ENCODE data around the gene TMEM8B. TPM values are rescaled to one million over a fixed set of nuclear protein-coding genes. Genes with fewer than 3 reads are reported as not detected.

The TMEM8B gene
- polyA plus RNA-seq, 1 of the 3 experiments (the other 2 are of a cell fraction), result 5.8 TPM

GRCh38 chr9:35835766-35836165, 6.7 kb downstream of the TMEM8B start (continued):
- TF ChIP-seq USF1 (IDR thresholded peaks at IDR 0.05; ENCODE audit: borderline replicate concordance, low read depth) (no peak), SIN3A (IDR thresholded peaks at IDR 0.05; ENCODE audit: borderline replicate concordance, low read depth, low read length) (no peak), SMC3 (IDR thresholded peaks at IDR 0.05; ENCODE audit: low read depth, low read length) (no peak), TEAD4 (IDR thresholded peaks at IDR 0.05; ENCODE audit: borderline replicate concordance, insufficient read depth) (no peak), RXRA (IDR thresholded peaks at IDR 0.05; ENCODE audit: borderline replicate concordance, low read depth) (no peak), POLR2AphosphoS5 (IDR thresholded peaks at IDR 0.05; ENCODE audit: low read depth, low read length) (no peak), FOSL2 (IDR thresholded peaks at IDR 0.05; ENCODE audit: borderline replicate concordance, low read depth) (no peak), FOXJ3 (CRISPR knock-in tag; IDR thresholded peaks at IDR 0.05) (no peak), NFIC (IDR thresholded peaks at IDR 0.05; ENCODE audit: borderline replicate concordance) (no peak), FOXM1 (IDR thresholded peaks at IDR 0.05; ENCODE audit: low read depth) (no peak), MEF2A (IDR thresholded peaks at IDR 0.05; ENCODE audit: borderline replicate concordance, low read depth) (no peak), RCOR1 (IDR thresholded peaks at IDR 0.05; ENCODE audit: low read length) (no peak), MXI1 (IDR thresholded peaks at IDR 0.05; ENCODE audit: low read depth, low read length) (no peak)

- Histone ChIP-seq H4K20me1 (ENCODE audit: insufficient read depth) (no peaks in the 10 kb centered on the region), H3K9ac (no peak overlapping the region), H3K4me3 (ENCODE audit: low read depth in 2 of 2, low read length in 1 of 2) (no peak overlapping the region), H3K36me3 (replicated peaks in 1 of 2; ENCODE audit: control insufficient read depth in 1 of 2, insufficient read depth in 2 of 2, low read length in 1 of 2) (no peaks in the 10 kb centered on the region), H3K9me2 (no peaks in the 10 kb centered on the region), H3K9me3 (no peaks in the 10 kb centered on the region), H3F3A (replicated peaks; ENCODE audit: insufficient read depth) (no peaks in the 10 kb centered on the region), H3K27ac (ENCODE audit: low read depth in 2 of 2, low read length in 1 of 2) (no peak overlapping the region), H3K4me2 (no peak overlapping the region), H3K27me3 (ENCODE audit: insufficient read depth) (no peaks in the 10 kb centered on the region), H3K79me2 (ENCODE audit: insufficient read depth) (no peaks in the 10 kb centered on the region), H2AFZ (ENCODE audit: low read depth) (no peak overlapping the region), H3K4me1 (ENCODE audit: control insufficient read depth in 1 of 2, insufficient read depth in 2 of 2, low read depth in 1 of 2, low read length in 1 of 2) (peaks cover 0 to 4% of the 10 kb centered on the region in 2 experiments; a peak in 1 of 4 replicates)
- no peak for DNase-seq
- CTCF ChIA-PET, result interaction anchor here (1.0 to 2.6 kb wide), 4 partner anchors 11 to 46 kb away, joined by 4 to 21 read pairs (median 6); partner anchors contain the start of gene HINT2
- TF ChIP-seq SMC3 (IDR thresholded peaks at IDR 0.05; ENCODE audit: low read depth, low read length), result no peak
- no peak for TF ChIP-seq TEAD4 (IDR thresholded peaks at IDR 0.05; ENCODE audit: borderline replicate concordance, insufficient read depth)
- TF ChIP-seq TCF12 (IDR thresholded peaks at IDR 0.05), result no peak
- TF ChIP-seq CTCF (IDR thresholded peaks at IDR 0.05), result no peak
- TF ChIP-seq MXI1 (IDR thresholded peaks at IDR 0.05; ENCODE audit: low read depth, low read length), result no peak
- TF ChIP-seq POLR2AphosphoS5 (IDR thresholded peaks at IDR 0.05; ENCODE audit: low read depth, low read length), result no peak
- TF ChIP-seq FOXJ3 (CRISPR knock-in tag; IDR thresholded peaks at IDR 0.05), result no peak
- no peak for TF ChIP-seq RAD21 (IDR thresholded peaks at IDR 0.05; ENCODE audit: low read length)
- TF ChIP-seq GATA2 (CRISPR knock-in tag; IDR thresholded peaks at IDR 0.05), result no peak
- TF ChIP-seq GABPA (IDR thresholded peaks at IDR 0.05; ENCODE audit: low read depth), result no peak
- TF ChIP-seq SIN3A (IDR thresholded peaks at IDR 0.05; ENCODE audit: borderline replicate concordance, low read depth, low read length), result no peak
- no peak for TF ChIP-seq FOSL2 (IDR thresholded peaks at IDR 0.05; ENCODE audit: borderline replicate concordance, low read depth)
- no peak for TF ChIP-seq USF2 (IDR thresholded peaks at IDR 0.05; ENCODE audit: borderline replicate concordance, low read depth, low read length)
- TF ChIP-seq USF1 (IDR thresholded peaks at IDR 0.05; ENCODE audit: borderline replicate concordance, low read depth), result no peak
- TF ChIP-seq NRF1 (IDR thresholded peaks at IDR 0.05; ENCODE audit: low read depth, low read length), result no peak
- POLR2A ChIA-PET, result no interaction called here
- 81% methylated on average over 5 of the region's 5 CpGs for WGBS (ENCODE audit: low lambda C conversion rate)
Measured at GRCh38 chr9:35836595-35836994, 7.6 kb downstream of the TMEM8B start.

All from SK-N-SH (cell line).